CD4-positive, alpha-beta memory T cell (primary cell): Measurements from ENCODE around the gene C6orf52. TPM values are rescaled to one million over a fixed set of nuclear protein-coding genes. Genes with fewer than 3 reads are reported as not detected.
A peak's percentile ranks its signal among the peaks of the same experiment; 100 is the strongest.
"Not testable (repeated sequence)": the region's sequence is repeated elsewhere in the genome, so short reads cannot be mapped to it uniquely, and the experiment has no call there.

Source experiments
- CTCF ChIA-PET: fragments of 350-600 bp; sonication (Branson Sonifier 250); formaldehyde crosslinking; loops from one replicate; lab custom pipeline; 2021; ENCODE audit warnings: inconsistent platforms; ENCODE audit not compliant: partially characterized antibody; lab: Charles Lee
- POLR2A ChIA-PET: fragments of 350-600 bp; sonication (Branson Sonifier 250); formaldehyde crosslinking; loops from one replicate; lab custom pipeline; 2021; ENCODE audit not compliant: partially characterized antibody; lab: Charles Lee
- DNase-seq, 5 donors: peaks; one replicate each; pipeline versions ENCODE4 v3.0.0 to v3.0.0-alpha.2; 2020 to 2022; ENCODE audit warnings: mixed read lengths in 1 of 5
- H3K27ac ChIP-seq: one replicate; pipeline ENCODE4 v1.7.0; 2013; ENCODE audit warnings: low read depth, low read length
- H3K27me3 ChIP-seq: 2 replicates; pipeline ENCODE4 v1.7.0; 2013; ENCODE audit warnings: mild to moderate bottlenecking, low read length, moderate library complexity; ENCODE audit not compliant: insufficient read depth
- H3K36me3 ChIP-seq: 2 replicates; pipeline ENCODE4 v1.7.0; 2013; ENCODE audit warnings: mild to moderate bottlenecking, low read length, moderate library complexity; ENCODE audit not compliant: insufficient read depth
- H3K4me1 ChIP-seq: 2 replicates; pipeline ENCODE4 v1.7.0; 2013; ENCODE audit warnings: mild to moderate bottlenecking, low read length, moderate library complexity; ENCODE audit not compliant: insufficient read depth
- H3K4me3 ChIP-seq, 2 donors: one replicate each; pipeline ENCODE4 v1.7.0; 2013; ENCODE audit warnings: low read length in 2 of 2, mild to moderate bottlenecking in 1 of 2
- H3K9me3 ChIP-seq, 2 donors: one replicate each; pipeline ENCODE4 v1.7.0; 2013; ENCODE audit warnings: low read length in 2 of 2, control low read depth in 1 of 2; ENCODE audit not compliant: control insufficient read depth in 1 of 2
- H3K27ac Mint-ChIP-seq, 7 donors: one replicate each; pipeline ENCODE4 v1.8.0; 2020 to 2021; ENCODE audit warnings: mixed read lengths in 7 of 7, mild to moderate bottlenecking in 6 of 7, inconsistent platforms in 3 of 7, moderate library complexity in 3 of 7
- H3K27me3 Mint-ChIP-seq, 2 donors: one replicate each; pipeline ENCODE4 v1.8.0; 2020 to 2021; ENCODE audit warnings: mixed read lengths in 2 of 2
- H3K36me3 Mint-ChIP-seq, 2 donors: one replicate each; pipeline ENCODE4 v1.8.0; 2020 to 2021; ENCODE audit warnings: mixed read lengths in 2 of 2, inconsistent platforms in 1 of 2, mild to moderate bottlenecking in 1 of 2
- H3K4me1 Mint-ChIP-seq, 4 donors: one replicate each; pipeline ENCODE4 v1.8.0; 2020 to 2021; ENCODE audit warnings: mixed read lengths in 4 of 4, mild to moderate bottlenecking in 1 of 4
- H3K4me3 Mint-ChIP-seq, 8 donors: one replicate each; pipeline ENCODE4 v1.8.0; 2020 to 2021; ENCODE audit warnings: mixed read lengths in 8 of 8, mild to moderate bottlenecking in 7 of 8, moderate library complexity in 6 of 8, inconsistent platforms in 3 of 8
- H3K9me3 Mint-ChIP-seq, 8 donors: one replicate each; pipeline ENCODE4 v1.8.0; 2020 to 2021; ENCODE audit warnings: mixed read lengths in 8 of 8, mild to moderate bottlenecking in 5 of 8, inconsistent platforms in 3 of 8, moderate library complexity in 1 of 8
- intact Hi-C: fragments of 100-400 bp; cut with micrococcal nuclease; formaldehyde crosslinking; loops from one replicate; pipeline ENCODE4 v1.15.1; 2023
- polyA plus RNA-seq, 2 donors: library from polyadenylated mRNA; unstranded; fragments of 300-500 nt; fragmentation: Illumina TruSeq; gene quantifications; one replicate each; pipeline ENCODE4 v1.2.3, GENCODE V29; 2021
- total RNA-seq, 2 experiments: library from RNA; stranded (reverse); gene quantifications; one replicate each; pipeline ENCODE4 v1.2.3, GENCODE V29; 2021

The C6orf52 gene
- total and polyA plus RNA-seq, 4 experiments from 2014 or later = 1.2 to 1.5 (median 1.5) TPM; not detected in 1

DNA sequence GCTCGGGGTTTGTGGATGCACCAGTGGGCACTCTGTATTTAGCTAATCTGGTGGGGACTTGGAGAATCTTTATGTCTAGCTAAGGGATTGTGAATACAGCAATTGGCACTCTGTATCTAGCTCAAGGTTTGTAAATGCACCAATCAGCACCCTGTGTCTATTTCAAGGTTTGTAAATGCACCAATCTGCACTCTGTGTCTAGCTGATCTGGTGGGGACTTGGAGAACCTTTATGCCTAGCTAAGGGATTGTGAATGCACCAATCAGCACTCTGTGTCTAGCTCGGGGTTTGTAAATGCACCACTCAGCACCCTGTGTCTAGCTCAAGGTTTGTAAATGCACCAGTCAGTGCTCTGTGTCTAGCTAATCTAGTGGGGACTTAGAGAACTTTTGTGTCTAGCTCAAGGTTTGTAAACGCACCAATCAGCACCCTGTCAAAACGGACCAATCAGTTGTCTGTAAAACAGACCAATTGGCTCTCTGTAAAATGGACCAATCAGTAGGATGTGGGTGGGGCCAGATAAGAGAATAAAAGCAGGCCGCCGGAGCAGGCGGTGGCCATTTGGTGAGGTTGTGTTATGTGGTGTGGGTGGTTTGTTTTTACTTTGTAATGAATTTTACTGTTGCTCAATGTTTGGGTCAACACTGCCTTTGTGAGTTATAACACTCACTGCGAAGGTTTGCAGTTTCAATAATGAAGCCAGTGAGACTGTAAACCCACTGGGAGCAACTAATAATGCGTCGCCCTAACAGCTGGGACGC is 33.8 kb downstream of the C6orf52 start:
- H3K4me3 Mint-ChIP-seq = peak overlapping the region in 7 of 8 donors; percentile 39 to 72 (median 56)
- H3K36me3 Mint-ChIP-seq, H3K4me3 ChIP-seq, H3K9me3 ChIP-seq, H3K27ac ChIP-seq, H3K4me1 ChIP-seq, intact Hi-C loops, H3K4me1 Mint-ChIP-seq, DNase-seq, H3K27me3 ChIP-seq, CTCF ChIA-PET, H3K36me3 ChIP-seq, H3K27ac Mint-ChIP-seq: not testable (repeated sequence)
- POLR2A ChIA-PET = interaction anchor here (1.2 kb wide), 1 partner anchor 34 kb away, joined by 3 read pairs; the partner anchor contains the start of gene PAK1IP1
- H3K27me3 Mint-ChIP-seq = peaks cover 10% of the 10 kb centered on the region in 2 donors
- peaks cover 0 to 11% (median 3%) of the 10 kb centered on the region in 8 donors for H3K9me3 Mint-ChIP-seq

DNA sequence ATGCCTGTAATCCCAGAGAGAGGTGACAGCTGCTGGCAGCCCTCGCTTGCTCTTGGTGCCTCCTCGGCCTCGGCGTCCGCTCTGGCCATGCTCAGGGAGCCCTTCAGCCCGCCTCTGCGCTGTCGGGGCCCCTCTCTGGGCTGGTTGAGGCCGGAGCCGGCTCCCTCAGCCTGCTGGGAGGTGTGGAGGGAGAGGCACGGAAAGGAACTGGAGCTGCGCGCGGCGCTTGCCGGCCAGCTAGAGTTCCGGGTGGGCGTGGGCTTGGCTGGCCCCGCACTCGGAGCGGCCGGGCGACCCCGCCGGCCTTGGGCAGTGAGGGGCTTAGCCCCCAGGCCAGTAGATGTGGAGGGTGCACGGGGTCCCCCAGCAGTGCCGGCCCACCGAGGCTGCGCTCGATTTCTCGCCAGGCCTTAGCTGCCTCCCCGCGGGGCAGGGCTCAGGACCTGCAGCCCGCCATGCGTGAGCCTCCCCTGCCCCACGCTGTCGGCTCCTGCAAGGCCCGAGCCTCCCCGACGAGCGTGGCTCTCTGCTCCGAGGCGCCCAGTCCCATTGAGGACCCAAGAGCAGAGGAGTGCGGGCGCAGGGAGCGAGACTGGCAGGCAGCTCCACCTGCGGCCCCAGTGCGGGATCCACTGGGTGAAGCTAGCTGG is 34.6 kb downstream of the C6orf52 start:
- Mint-ChIP-seq H3K4me1 (peaks cover 6 to 14% (median 10%) of the 10 kb centered on the region in 4 donors), H3K4me3 (peak overlapping the region in 5 of 8 donors; percentile 65 to 78 (median 72)), H3K27ac (no peak overlapping the region), H3K36me3 (no peaks in the 10 kb centered on the region), H3K9me3 (peaks cover 0 to 4% (median 2%) of the 10 kb centered on the region in 8 donors), H3K27me3 (peaks cover 11 to 12% of the 10 kb centered on the region in 2 donors)
- H3K36me3 ChIP-seq = no peaks in the 10 kb centered on the region
- DNase-seq = no peak
- ChIA-PET POLR2A (interaction anchor here (1.2 kb wide), 1 partner anchor 35 kb away, joined by 3 read pairs; the partner anchor contains the start of gene PAK1IP1), CTCF (no interaction called here)
- H3K4me1 ChIP-seq = peaks cover 7% of the 10 kb centered on the region
- no peak overlapping the region for H3K4me3 ChIP-seq
- H3K27ac ChIP-seq = no peak overlapping the region
- peaks cover 2% of the 10 kb centered on the region for H3K27me3 ChIP-seq
- no peaks in the 10 kb centered on the region for H3K9me3 ChIP-seq
- intact Hi-C loops = no loop called here

DNA sequence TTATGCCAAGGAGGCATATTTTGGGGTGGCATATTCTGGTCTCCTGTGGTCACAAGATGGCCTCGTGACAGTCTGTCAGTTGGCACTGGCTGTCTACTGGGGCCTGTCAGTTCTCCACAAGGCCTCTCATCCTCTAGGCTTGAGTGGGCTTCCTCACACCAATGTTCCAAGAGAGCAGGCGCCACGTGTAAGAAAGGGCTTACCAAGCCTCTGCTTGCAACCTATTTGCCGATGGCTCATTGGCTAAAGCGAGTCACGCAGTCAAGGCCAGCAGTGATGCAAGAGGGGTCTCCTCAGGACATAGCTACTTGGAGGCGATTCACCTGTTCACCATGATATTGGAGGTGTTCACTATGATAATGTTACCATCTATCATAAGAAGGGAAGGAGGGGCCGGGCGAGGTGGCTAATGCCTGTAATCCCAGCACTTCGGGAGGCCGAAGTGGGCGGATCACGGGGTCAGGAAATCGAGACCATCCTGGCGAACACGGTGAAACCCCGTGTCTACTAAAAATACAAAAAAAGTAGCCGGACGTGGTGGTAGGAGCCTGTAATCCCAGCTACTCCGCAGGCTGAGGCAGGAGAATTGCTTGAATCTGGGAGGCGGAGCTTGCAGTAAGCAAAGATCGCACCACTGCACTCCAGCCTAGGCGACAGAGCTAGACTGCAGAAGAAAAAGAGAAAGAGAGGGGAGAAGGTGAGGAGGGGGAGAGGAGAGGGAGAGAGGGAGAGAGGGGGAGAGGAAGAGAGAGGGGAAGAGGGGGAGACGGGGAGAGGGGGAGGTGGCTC is 35.3 kb downstream of the C6orf52 start:
- intact Hi-C loops = no loop called here
- Mint-ChIP-seq H3K27me3 (peaks cover 11 to 12% of the 10 kb centered on the region in 2 donors), H3K9me3 (peaks cover 0 to 2% (median 0%) of the 10 kb centered on the region in 8 donors), H3K27ac (no peak overlapping the region), H3K4me1 (peaks cover 6 to 14% (median 10%) of the 10 kb centered on the region in 4 donors), H3K4me3 (peak overlapping the region in 7 of 8 donors; percentile 52 to 78 (median 68)), H3K36me3 (no peaks in the 10 kb centered on the region)
- no peak overlapping the region for H3K27ac ChIP-seq
- POLR2A ChIA-PET = no interaction called here
- H3K27me3 ChIP-seq = peaks cover 3% of the 10 kb centered on the region
- no peaks in the 10 kb centered on the region for H3K9me3 ChIP-seq
- H3K4me3 ChIP-seq = no peak overlapping the region
- no peaks in the 10 kb centered on the region for H3K36me3 ChIP-seq
- H3K4me1 ChIP-seq = peaks cover 7% of the 10 kb centered on the region
- no peak for DNase-seq
- CTCF ChIA-PET = interaction anchor here (0.5 kb wide), 1 partner anchor 1440 kb away, joined by 3 read pairs; no protein-coding TSS in a partner anchor

DNA sequence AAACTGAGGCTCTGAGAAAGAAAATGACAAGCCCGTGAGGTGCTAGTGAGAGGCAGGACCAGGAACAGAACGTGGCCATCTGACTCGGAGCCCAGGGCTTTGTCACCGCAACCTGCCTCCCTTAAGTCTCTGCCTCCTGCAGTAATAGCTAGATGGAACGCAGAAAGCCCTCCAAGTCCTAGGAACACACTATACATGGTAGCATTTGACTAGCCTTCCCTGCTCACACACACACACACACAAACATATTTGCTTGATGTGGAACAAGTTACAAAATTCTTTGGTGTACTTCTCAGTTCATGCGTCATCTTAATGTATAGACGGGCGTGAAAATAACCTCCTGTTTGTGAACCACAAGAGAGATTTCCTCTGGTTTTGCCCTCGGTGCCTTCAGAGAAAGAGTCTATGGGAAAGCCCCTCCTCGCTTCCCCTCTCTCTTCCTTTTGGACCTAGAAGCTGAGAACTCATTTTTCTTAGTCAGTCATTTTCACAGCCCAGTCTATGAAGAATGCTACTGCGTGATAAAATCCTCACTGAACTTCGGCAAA is 38.8 kb downstream of the C6orf52 start:
- ChIA-PET CTCF (no interaction called here), POLR2A (no interaction called here)
- Histone ChIP-seq H3K9me3 (no peaks in the 10 kb centered on the region), H3K27ac (no peak overlapping the region), H3K36me3 (no peaks in the 10 kb centered on the region), H3K27me3 (peaks cover 3% of the 10 kb centered on the region), H3K4me1 (peaks cover 7% of the 10 kb centered on the region), H3K4me3 (no peak overlapping the region)
- peak overlapping the region in 5 of 8 donors; percentile 13 to 67 (median 23) for H3K4me3 Mint-ChIP-seq
- H3K27ac Mint-ChIP-seq = peak overlapping the region in 1 of 7 donors; percentile 40
- intact Hi-C loops = no loop called here
- H3K27me3 Mint-ChIP-seq = peaks cover 14 to 22% of the 10 kb centered on the region in 2 donors
- H3K36me3 Mint-ChIP-seq = no peaks in the 10 kb centered on the region
- H3K4me1 Mint-ChIP-seq = peaks cover 6 to 14% (median 10%) of the 10 kb centered on the region in 4 donors
- peaks cover 0 to 3% (median 0%) of the 10 kb centered on the region in 8 donors for H3K9me3 Mint-ChIP-seq
- peak in 4 of 5 donors; percentile 16 to 44 (median 28) for DNase-seq

DNA sequence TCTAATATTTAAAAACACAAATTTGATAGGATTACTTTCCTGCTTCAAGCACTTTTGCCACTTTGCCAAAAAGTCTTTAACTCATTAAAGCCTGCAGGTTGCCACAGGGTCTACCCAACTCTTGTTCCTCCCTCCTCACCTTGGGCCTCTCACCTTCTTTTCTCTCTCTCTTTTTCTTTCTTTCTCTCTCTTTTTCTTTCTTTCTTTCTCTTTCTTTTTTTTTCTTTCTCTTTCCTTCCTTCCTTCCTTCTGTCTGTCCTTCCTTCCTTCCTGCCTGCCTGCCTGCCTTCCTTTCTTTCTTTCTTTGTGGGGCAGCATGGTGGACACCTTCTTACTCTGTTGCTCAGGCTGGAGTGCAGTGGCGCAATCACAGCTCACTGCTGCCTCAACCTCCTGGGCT is 50.2 kb downstream of the C6orf52 start:
- peaks cover 0 to 3% (median 0%) of the 10 kb centered on the region in 8 donors for H3K9me3 Mint-ChIP-seq
- no peak overlapping the region for H3K27ac ChIP-seq
- intact Hi-C loops = no loop called here
- ChIA-PET POLR2A (no interaction called here), CTCF (no interaction called here)
- H3K4me3 ChIP-seq = no peak overlapping the region
- H3K36me3 Mint-ChIP-seq = no peaks in the 10 kb centered on the region
- no peak overlapping the region for H3K27ac Mint-ChIP-seq
- no peaks in the 10 kb centered on the region for H3K9me3 ChIP-seq
- no peaks in the 10 kb centered on the region for H3K36me3 ChIP-seq
- H3K27me3 Mint-ChIP-seq = peaks cover 11 to 14% of the 10 kb centered on the region in 2 donors
- no peak for DNase-seq
- no peak overlapping the region for H3K4me3 Mint-ChIP-seq
- no peaks in the 10 kb centered on the region for H3K4me1 ChIP-seq
- H3K4me1 Mint-ChIP-seq = peaks cover 0 to 5% (median 4%) of the 10 kb centered on the region in 4 donors
- H3K27me3 ChIP-seq = no peaks in the 10 kb centered on the region

DNA sequence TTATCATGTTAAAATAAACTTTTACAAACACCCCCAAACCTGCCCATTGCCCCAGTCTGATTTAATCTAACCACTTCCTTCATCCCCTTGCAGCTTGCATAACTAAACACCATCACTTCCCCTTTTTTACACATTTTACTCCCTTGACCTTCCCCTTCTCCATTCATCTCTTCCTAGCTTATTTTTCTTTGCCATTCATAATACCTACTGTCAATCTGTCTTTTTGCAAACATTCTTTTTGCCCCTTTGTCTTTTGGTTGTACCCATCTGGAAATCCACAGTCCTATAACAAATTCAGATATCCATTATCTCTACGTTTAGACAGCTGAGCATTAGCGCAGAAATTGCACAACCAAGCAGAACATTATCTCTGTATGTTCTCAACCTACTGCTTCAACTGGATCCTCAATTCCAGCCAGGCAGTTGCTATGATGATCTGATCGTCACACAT is 51.2 kb downstream of the C6orf52 start:
- Histone ChIP-seq H3K9me3 (no peaks in the 10 kb centered on the region), H3K27ac (no peak overlapping the region), H3K36me3 (no peaks in the 10 kb centered on the region), H3K4me3 (no peak overlapping the region), H3K27me3 (no peaks in the 10 kb centered on the region), H3K4me1 (no peaks in the 10 kb centered on the region)
- no peak overlapping the region for H3K27ac Mint-ChIP-seq
- peaks cover 0 to 3% (median 0%) of the 10 kb centered on the region in 8 donors for H3K9me3 Mint-ChIP-seq
- no peak overlapping the region for H3K4me3 Mint-ChIP-seq
- intact Hi-C loops = no loop called here
- no peaks in the 10 kb centered on the region for H3K36me3 Mint-ChIP-seq
- H3K27me3 Mint-ChIP-seq = peaks cover 11 to 14% of the 10 kb centered on the region in 2 donors
- peaks cover 0 to 5% (median 4%) of the 10 kb centered on the region in 4 donors for H3K4me1 Mint-ChIP-seq
- ChIA-PET POLR2A (no interaction called here), CTCF (no interaction called here)
- DNase-seq = no peak
